ENCODE results near the gene IQCF2. TPM values are rescaled to one million over a fixed set of nuclear protein-coding genes. Genes with fewer than 3 reads are reported as not detected.

IQCF2 gene
- total and polyA plus RNA-seq, 2 donors (not counting 3 experiments of a cell fraction or from before 2014, with no cell fraction given) = not detected

DNA sequence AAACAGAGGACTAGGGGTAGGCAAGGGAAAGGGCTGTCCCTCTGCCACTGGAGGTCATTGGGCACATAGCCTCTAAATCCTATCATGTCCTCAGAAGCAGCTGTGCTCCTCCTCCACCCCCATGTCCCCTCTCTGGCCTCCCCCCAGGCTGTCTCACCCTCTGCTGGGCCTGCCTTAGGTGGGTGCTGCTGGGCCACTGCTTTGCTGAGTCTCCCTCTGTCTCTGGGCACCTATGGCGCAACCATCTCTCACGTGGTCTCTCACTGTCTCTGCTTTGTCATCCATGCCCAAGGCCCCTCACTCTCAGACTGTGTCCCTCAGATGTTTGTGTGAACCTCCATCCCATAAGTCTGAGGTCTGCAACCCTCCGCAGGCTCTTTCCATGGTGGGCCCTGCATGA is 47.4 kb upstream of the IQCF2 start:
- no peaks in the 10 kb centered on the region for H3K9me1 ChIP-seq (replicated peaks; ENCODE audit: control insufficient read depth, extremely low read depth, insufficient read depth, low read length)
- H2AFZ ChIP-seq (ENCODE audit: low read depth, low read length) = no peak overlapping the region
- H3K79me2 ChIP-seq (ENCODE audit: control insufficient read depth, insufficient read depth, low read length) = no peaks in the 10 kb centered on the region
- H3K36me3 ChIP-seq (ENCODE audit: control insufficient read depth in 2 of 2, extremely low read depth in 1 of 2, insufficient read depth in 2 of 2, low read length in 2 of 2) = no peaks in the 10 kb centered on the region
- no TSS peak for BruUV-seq (replicated peaks)
- H4K20me1 ChIP-seq (replicated peaks; ENCODE audit: control insufficient read depth, extremely low read depth, insufficient read depth, low read length) = no peaks in the 10 kb centered on the region
- H3K27me3 ChIP-seq (ENCODE audit: control insufficient read depth in 2 of 2, insufficient read depth in 2 of 2, low read length in 2 of 2) = peaks cover 0 to 4% of the 10 kb centered on the region in 2 experiments
- DNase-seq (ENCODE audit: low read depth, low spot score) = no peak
- no peak overlapping the region for H3K4me2 ChIP-seq (ENCODE audit: insufficient read depth, low read length)
- intact Hi-C loops (cut with micrococcal nuclease) = no loop called here
- dilution Hi-C loops (cut with MboI; ENCODE audit: extremely low pct_ligation_motif_present, low sequenced_read_pairs) = no loop called here
- TF ChIP-seq MYC (IDR thresholded peaks at IDR 0.05; ENCODE audit: low read depth, low read length) (no peak), GATA2 (IDR thresholded peaks at IDR 0.05; ENCODE audit: insufficient read depth, insufficient read length, low read depth, low read length) (no peak), FOS (IDR thresholded peaks at IDR 0.05; ENCODE audit: borderline replicate concordance, insufficient read depth, low read length) (no peak), EZH2 (IDR thresholded peaks at IDR 0.05; ENCODE audit: borderline replicate concordance, low read depth, low read length, severe bottlenecking) (no peak), POLR2A (IDR thresholded peaks at IDR 0.05; ENCODE audit: low read depth, low read length) (no peak), JUN (IDR thresholded peaks at IDR 0.05; ENCODE audit: borderline replicate concordance, insufficient read depth, insufficient read length, low read depth) (no peak), POLR2AphosphoS5 (IDR thresholded peaks at IDR 0.05; ENCODE audit: insufficient read depth, low read depth, low read length) (no peak)
- TF ChIP-seq, protein P1, sequence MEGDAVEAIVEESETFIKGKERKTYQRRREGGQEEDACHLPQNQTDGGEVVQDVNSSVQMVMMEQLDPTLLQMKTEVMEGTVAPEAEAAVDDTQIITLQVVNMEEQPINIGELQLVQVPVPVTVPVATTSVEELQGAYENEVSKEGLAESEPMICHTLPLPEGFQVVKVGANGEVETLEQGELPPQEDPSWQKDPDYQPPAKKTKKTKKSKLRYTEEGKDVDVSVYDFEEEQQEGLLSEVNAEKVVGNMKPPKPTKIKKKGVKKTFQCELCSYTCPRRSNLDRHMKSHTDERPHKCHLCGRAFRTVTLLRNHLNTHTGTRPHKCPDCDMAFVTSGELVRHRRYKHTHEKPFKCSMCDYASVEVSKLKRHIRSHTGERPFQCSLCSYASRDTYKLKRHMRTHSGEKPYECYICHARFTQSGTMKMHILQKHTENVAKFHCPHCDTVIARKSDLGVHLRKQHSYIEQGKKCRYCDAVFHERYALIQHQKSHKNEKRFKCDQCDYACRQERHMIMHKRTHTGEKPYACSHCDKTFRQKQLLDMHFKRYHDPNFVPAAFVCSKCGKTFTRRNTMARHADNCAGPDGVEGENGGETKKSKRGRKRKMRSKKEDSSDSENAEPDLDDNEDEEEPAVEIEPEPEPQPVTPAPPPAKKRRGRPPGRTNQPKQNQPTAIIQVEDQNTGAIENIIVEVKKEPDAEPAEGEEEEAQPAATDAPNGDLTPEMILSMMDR (IDR thresholded peaks at IDR 0.05; ENCODE audit: extremely low read depth in 1 of 2, insufficient read depth in 1 of 2, low read depth in 1 of 2, low read length in 2 of 2) = no peak
- TF ChIP-seq, protein P2, sequence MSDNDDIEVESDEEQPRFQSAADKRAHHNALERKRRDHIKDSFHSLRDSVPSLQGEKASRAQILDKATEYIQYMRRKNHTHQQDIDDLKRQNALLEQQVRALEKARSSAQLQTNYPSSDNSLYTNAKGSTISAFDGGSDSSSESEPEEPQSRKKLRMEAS (IDR thresholded peaks at IDR 0.05; ENCODE audit: insufficient read depth, insufficient read length) = no peak
- CTCF ChIA-PET = no interaction called here
- no peaks in the 10 kb centered on the region for H3K4me1 ChIP-seq (ENCODE audit: control insufficient read depth, extremely low read depth, insufficient read depth, low read length)
- H3K9ac ChIP-seq (replicated peaks; ENCODE audit: extremely low read depth, insufficient read depth, low read length) = no peak overlapping the region
- no peaks in the 10 kb centered on the region for H3K9me3 ChIP-seq (replicated peaks; ENCODE audit: control insufficient read depth, insufficient read depth, low read length)
- POLR2A ChIA-PET = no interaction called here
- no peak for FAIRE-seq
- no peak overlapping the region for H3K4me3 ChIP-seq (replicated peaks in 1 of 3; ENCODE audit: insufficient read depth in 1 of 3, low read depth in 1 of 3, low read length in 3 of 3)
- no peak overlapping the region for H3K27ac ChIP-seq (ENCODE audit: insufficient read depth, low read depth, low read length)
